ENCODE results near the gene RAB11FIP3.
"Not testable (repeated sequence)": the region's sequence is repeated elsewhere in the genome, so short reads cannot be mapped to it uniquely, and the experiment has no call there.

The RAB11FIP3 gene

GRCh38 chr16:467249-467871, 41.9 kb downstream of the RAB11FIP3 start:
- peak in 1 of 2 experiments; percentile 4 for DNase-seq

- DNase-seq: no peak
Measured at GRCh38 chr16:468068-468821, 42.8 kb downstream of the RAB11FIP3 start.

- DNase-seq: not testable (repeated sequence)
Measured at GRCh38 chr16:469459-469858, 44.0 kb downstream of the RAB11FIP3 start.

- DNase-seq: no peak
Measured at GRCh38 chr16:470418-470817, 45.0 kb downstream of the RAB11FIP3 start.

GRCh38 chr16:471353-472198, 46.1 kb downstream of the RAB11FIP3 start:
- DNase-seq: no peak

- DNase-seq: no peak
Measured at GRCh38 chr16:472199-472504, 46.7 kb downstream of the RAB11FIP3 start.

GRCh38 chr16:473046-474043, 47.9 kb downstream of the RAB11FIP3 start:
- DNase-seq: no peak

GRCh38 chr16:474420-475122, 49.1 kb downstream of the RAB11FIP3 start:
- DNase-seq: no peak

GRCh38 chr16:476039-476438, 50.6 kb downstream of the RAB11FIP3 start:
- no peak for DNase-seq

GRCh38 chr16:477301-478157, 52.1 kb downstream of the RAB11FIP3 start:
- DNase-seq: no peak

GRCh38 chr16:478287-478686, 52.8 kb downstream of the RAB11FIP3 start:
- DNase-seq: not testable (repeated sequence)

GRCh38 chr16:482468-483185, 57.2 kb downstream of the RAB11FIP3 start:
- no peak for DNase-seq

GRCh38 chr16:483341-484075, 58.1 kb downstream of the RAB11FIP3 start:
- no peak for DNase-seq

- no peak for DNase-seq
Measured at GRCh38 chr16:489606-490005, 64.2 kb downstream of the RAB11FIP3 start.

- DNase-seq: no peak
Measured at GRCh38 chr16:490768-491167, 65.3 kb downstream of the RAB11FIP3 start.

- DNase-seq: no peak
Measured at GRCh38 chr16:491220-491919, 65.9 kb downstream of the RAB11FIP3 start.

- DNase-seq: no peak
Measured at GRCh38 chr16:492211-492875, 66.9 kb downstream of the RAB11FIP3 start.

GRCh38 chr16:494676-495075, 69.2 kb downstream of the RAB11FIP3 start:
- not testable (repeated sequence) for DNase-seq

Data from stimulated activated CD4-positive, alpha-beta T cell treated with anti-CD3 and anti-CD28 coated beads, Interleukin-4, amount 100 ng/mL, for 4 hours (primary cell).